Trophoblast cell (in vitro differentiated cells and primary cell): ENCODE data around the gene LRP1.

Experiments used
- DNase-seq, 2 donors: peaks; one replicate each; pipeline ENCODE4 v3.0.0-alpha.2; 2016
- H2AFZ ChIP-seq: 2 replicates; pipeline ENCODE4 v1.6.1; 2013; ENCODE audit warnings: low read length, moderate library complexity, mild to moderate bottlenecking; ENCODE audit not compliant: insufficient read depth, poor library complexity
- H2AK5ac ChIP-seq: 2 replicates; pipeline ENCODE4 v1.6.1; 2013; ENCODE audit warnings: mild to moderate bottlenecking, low read length
- H2BK120ac ChIP-seq: 2 replicates; pipeline ENCODE4 v1.6.1; 2013; ENCODE audit warnings: low read length, mild to moderate bottlenecking, moderate library complexity; ENCODE audit not compliant: insufficient read depth, poor library complexity
- H2BK12ac ChIP-seq: 2 replicates; pipeline ENCODE4 v1.6.1; 2013; ENCODE audit warnings: mild to moderate bottlenecking, low read length, moderate library complexity
- H2BK5ac ChIP-seq: 2 replicates; pipeline ENCODE4 v1.6.1; 2013; ENCODE audit warnings: low read length, low read depth, moderate library complexity, mild to moderate bottlenecking; ENCODE audit not compliant: poor library complexity
- H3K14ac ChIP-seq: 2 replicates; pipeline ENCODE4 v1.6.1; 2013; ENCODE audit warnings: mild to moderate bottlenecking, low read length
- H3K18ac ChIP-seq: 2 replicates; pipeline ENCODE4 v1.6.1; 2013; ENCODE audit warnings: mild to moderate bottlenecking, low read length
- H3K23ac ChIP-seq: 2 replicates; pipeline ENCODE4 v1.6.1; 2013; ENCODE audit warnings: low read length
- H3K27ac ChIP-seq: 2 replicates; pipeline ENCODE4 v1.5.1; 2013; ENCODE audit warnings: low read depth, mild to moderate bottlenecking, inconsistent platforms, low read length, moderate library complexity
- H3K27me3 ChIP-seq: 2 replicates; pipeline ENCODE4 v1.6.1; 2013; ENCODE audit warnings: inconsistent platforms, mild to moderate bottlenecking, low read length, moderate library complexity; ENCODE audit not compliant: insufficient read depth
- H3K36me3 ChIP-seq, 2 experiments: 1 replicate in 1 of 2; 2 replicates in 1 of 2; pipeline ENCODE4 v1.6.1; 2013; ENCODE audit warnings: low read length in 2 of 2, mild to moderate bottlenecking in 2 of 2, moderate library complexity in 1 of 2; ENCODE audit not compliant: insufficient read depth in 2 of 2, control insufficient read depth in 1 of 2
- H3K4ac ChIP-seq: 2 replicates; pipeline ENCODE4 v1.6.1; 2013; ENCODE audit warnings: low read depth, mild to moderate bottlenecking, low read length, moderate library complexity
- H3K4me1 ChIP-seq, 2 experiments: 1 replicate in 1 of 2; 2 replicates in 1 of 2; pipeline ENCODE4 v1.6.1; 2013; ENCODE audit warnings: low read length in 2 of 2, mild to moderate bottlenecking in 2 of 2, moderate library complexity in 1 of 2; ENCODE audit not compliant: insufficient read depth in 2 of 2, control insufficient read depth in 1 of 2
- H3K4me2 ChIP-seq: 2 replicates; pipeline ENCODE4 v1.6.1; 2013; ENCODE audit warnings: inconsistent platforms, mild to moderate bottlenecking, low read length, moderate library complexity
- H3K4me3 ChIP-seq: 2 replicates; pipeline ENCODE4 v1.5.1; 2013; ENCODE audit warnings: mild to moderate bottlenecking, low read depth, low read length, inconsistent platforms
- H3K79me1 ChIP-seq: one replicate; pipeline ENCODE4 v1.6.1; 2013; ENCODE audit warnings: low read length
- H3K79me2 ChIP-seq: 2 replicates; pipeline ENCODE4 v1.6.1; 2013; ENCODE audit warnings: low read length, mild to moderate bottlenecking; ENCODE audit not compliant: control insufficient read depth, insufficient read depth, poor library complexity
- H3K9ac ChIP-seq: 2 replicates; pipeline ENCODE4 v1.6.1; 2013; ENCODE audit warnings: mild to moderate bottlenecking, low read length
- H3K9me3 ChIP-seq: 2 replicates; pipeline ENCODE4 v1.6.1; 2013; ENCODE audit warnings: low read depth, mild to moderate bottlenecking, control low read depth, inconsistent platforms, low read length; ENCODE audit not compliant: insufficient read depth
- H4K12ac ChIP-seq: 2 replicates; pipeline ENCODE4 v1.6.1; 2013; ENCODE audit warnings: low read depth, mild to moderate bottlenecking, low read length, moderate library complexity
- H4K8ac ChIP-seq: 2 replicates; pipeline ENCODE4 v1.6.1; 2013; ENCODE audit warnings: low read depth, mild to moderate bottlenecking, low read length, moderate library complexity
- H4K91ac ChIP-seq: one replicate; pipeline ENCODE4 v1.6.1; 2013; ENCODE audit warnings: low read depth, mild to moderate bottlenecking, low read length, moderate library complexity
- WGBS: extraction: QIAGEN DNeasy Blood & Tissue Kit; methylation state at CpG from one replicate; pipeline ENCODE4 v1.1.7; 2013; ENCODE audit warnings: missing lambda C conversion rate; ENCODE audit not compliant: insufficient read length, insufficient coverage; ENCODE audit errors: extremely low coverage; 5-methylcytosine and 5-hydroxymethylcytosine counted together

Gene LRP1

GRCh38 chr12:57239587-57240065, 111.3 kb downstream of the LRP1 start:
- H2AFZ ChIP-seq: no peak overlapping the region
- H3K23ac ChIP-seq: no peak overlapping the region
- no peak overlapping the region for H3K4me3 ChIP-seq
- H3K79me1 ChIP-seq: peaks cover 2% of the 10 kb centered on the region
- H3K14ac ChIP-seq: no peak overlapping the region
- no peak overlapping the region for H4K12ac ChIP-seq
- H3K9ac ChIP-seq: no peak overlapping the region
- no CpG with 5 or more reads among the region's 14 CpGs for WGBS
- no peak overlapping the region for H3K4ac ChIP-seq
- no peak overlapping the region for H2BK120ac ChIP-seq
- peaks cover 20 to 33% of the 10 kb centered on the region in 2 experiments for H3K4me1 ChIP-seq
- H2BK12ac ChIP-seq: no peak overlapping the region
- peak overlapping the region; percentile 40 for H4K91ac ChIP-seq
- H3K9me3 ChIP-seq: peaks cover 6% of the 10 kb centered on the region
- no peak overlapping the region for H4K8ac ChIP-seq
- no peak overlapping the region for H3K18ac ChIP-seq
- no peak overlapping the region for H2AK5ac ChIP-seq
- DNase-seq: no peak
- no peak overlapping the region for H3K27ac ChIP-seq
- peak overlapping the region; percentile 76 for H3K4me2 ChIP-seq
- no peak overlapping the region for H2BK5ac ChIP-seq
- peaks cover 2% of the 10 kb centered on the region for H3K79me2 ChIP-seq
- peaks cover 68% of the 10 kb centered on the region for H3K27me3 ChIP-seq
- H3K36me3 ChIP-seq: peaks cover under 1 to 1% of the 10 kb centered on the region in 2 experiments

GRCh38 chr12:57240066-57240921, 112.0 kb downstream of the LRP1 start:
- H2BK120ac ChIP-seq: no peak overlapping the region
- no CpG with 5 or more reads among the region's 72 CpGs for WGBS
- H3K27me3 ChIP-seq: peaks cover 68% of the 10 kb centered on the region
- no peaks in the 10 kb centered on the region for H3K36me3 ChIP-seq
- no peak overlapping the region for H2BK12ac ChIP-seq
- peak overlapping the region; percentile 40 for H4K91ac ChIP-seq
- peaks cover 2% of the 10 kb centered on the region for H3K79me1 ChIP-seq
- no peak overlapping the region for H3K27ac ChIP-seq
- peak; percentile 85 to 87 for DNase-seq
- H2AK5ac ChIP-seq: no peak overlapping the region
- H3K4me1 ChIP-seq: peaks cover 20 to 33% of the 10 kb centered on the region in 2 experiments
- H2BK5ac ChIP-seq: no peak overlapping the region
- peaks cover 2% of the 10 kb centered on the region for H3K79me2 ChIP-seq
- no peak overlapping the region for H3K14ac ChIP-seq
- no peak overlapping the region for H4K12ac ChIP-seq
- H3K9me3 ChIP-seq: peaks cover 4% of the 10 kb centered on the region
- H3K9ac ChIP-seq: no peak overlapping the region
- H3K23ac ChIP-seq: no peak overlapping the region
- no peak overlapping the region for H2AFZ ChIP-seq
- H3K4me3 ChIP-seq: peak overlapping the region; percentile 26
- no peak overlapping the region for H3K4ac ChIP-seq
- no peak overlapping the region for H3K18ac ChIP-seq
- H4K8ac ChIP-seq: no peak overlapping the region
- H3K4me2 ChIP-seq: peak overlapping the region; percentile 76

- H3K4me3 ChIP-seq: peak overlapping the region; percentile 26
- H3K79me2 ChIP-seq: peaks cover 2% of the 10 kb centered on the region
- peak overlapping the region; percentile 76 for H3K4me2 ChIP-seq
- H4K12ac ChIP-seq: no peak overlapping the region
- no peak overlapping the region for H3K14ac ChIP-seq
- H2BK12ac ChIP-seq: no peak overlapping the region
- DNase-seq: peak; percentile 59 to 63
- H2BK120ac ChIP-seq: no peak overlapping the region
- H4K91ac ChIP-seq: no peak overlapping the region
- H3K79me1 ChIP-seq: peaks cover 2% of the 10 kb centered on the region
- no peak overlapping the region for H3K9ac ChIP-seq
- peaks cover 3% of the 10 kb centered on the region for H3K9me3 ChIP-seq
- no peak overlapping the region for H2BK5ac ChIP-seq
- no peak overlapping the region for H3K27ac ChIP-seq
- H3K36me3 ChIP-seq: no peaks in the 10 kb centered on the region
- no peak overlapping the region for H2AFZ ChIP-seq
- H3K4ac ChIP-seq: no peak overlapping the region
- H3K4me1 ChIP-seq: peaks cover 20 to 33% of the 10 kb centered on the region in 2 experiments
- H3K23ac ChIP-seq: no peak overlapping the region
- no peak overlapping the region for H3K18ac ChIP-seq
- no peak overlapping the region for H4K8ac ChIP-seq
- peaks cover 63% of the 10 kb centered on the region for H3K27me3 ChIP-seq
- no CpG with 5 or more reads among the region's 19 CpGs for WGBS
- no peak overlapping the region for H2AK5ac ChIP-seq
Observed at GRCh38 chr12:57240926-57241401, 112.7 kb downstream of the LRP1 start.

GRCh38 chr12:57241402-57242310, 113.4 kb downstream of the LRP1 start:
- Histone ChIP-seq H4K12ac (no peak overlapping the region), H2BK120ac (no peak overlapping the region), H3K23ac (no peak overlapping the region), H3K27ac (no peak overlapping the region), H2BK12ac (no peak overlapping the region), H3K4ac (no peak overlapping the region), H3K36me3 (no peaks in the 10 kb centered on the region), H3K79me1 (peaks cover 2% of the 10 kb centered on the region), H4K91ac (no peak overlapping the region), H3K9ac (no peak overlapping the region), H3K18ac (no peak overlapping the region), H3K27me3 (peaks cover 56% of the 10 kb centered on the region), H2BK5ac (no peak overlapping the region), H2AK5ac (no peak overlapping the region), H3K79me2 (peaks cover 2% of the 10 kb centered on the region), H2AFZ (no peak overlapping the region), H4K8ac (no peak overlapping the region), H3K4me3 (no peak overlapping the region), H3K4me2 (no peak overlapping the region), H3K9me3 (peaks cover 3% of the 10 kb centered on the region), H3K14ac (no peak overlapping the region), H3K4me1 (peaks cover 20 to 33% of the 10 kb centered on the region in 2 experiments)
- no peak for DNase-seq
- no CpG with 5 or more reads among the region's 48 CpGs for WGBS
